ENCODE results near the gene HEG1.

GRCh38 chr3:125087768-125088391 lies 32.1 kb upstream of the HEG1 start:
- TF ChIP-seq, protein P1, sequence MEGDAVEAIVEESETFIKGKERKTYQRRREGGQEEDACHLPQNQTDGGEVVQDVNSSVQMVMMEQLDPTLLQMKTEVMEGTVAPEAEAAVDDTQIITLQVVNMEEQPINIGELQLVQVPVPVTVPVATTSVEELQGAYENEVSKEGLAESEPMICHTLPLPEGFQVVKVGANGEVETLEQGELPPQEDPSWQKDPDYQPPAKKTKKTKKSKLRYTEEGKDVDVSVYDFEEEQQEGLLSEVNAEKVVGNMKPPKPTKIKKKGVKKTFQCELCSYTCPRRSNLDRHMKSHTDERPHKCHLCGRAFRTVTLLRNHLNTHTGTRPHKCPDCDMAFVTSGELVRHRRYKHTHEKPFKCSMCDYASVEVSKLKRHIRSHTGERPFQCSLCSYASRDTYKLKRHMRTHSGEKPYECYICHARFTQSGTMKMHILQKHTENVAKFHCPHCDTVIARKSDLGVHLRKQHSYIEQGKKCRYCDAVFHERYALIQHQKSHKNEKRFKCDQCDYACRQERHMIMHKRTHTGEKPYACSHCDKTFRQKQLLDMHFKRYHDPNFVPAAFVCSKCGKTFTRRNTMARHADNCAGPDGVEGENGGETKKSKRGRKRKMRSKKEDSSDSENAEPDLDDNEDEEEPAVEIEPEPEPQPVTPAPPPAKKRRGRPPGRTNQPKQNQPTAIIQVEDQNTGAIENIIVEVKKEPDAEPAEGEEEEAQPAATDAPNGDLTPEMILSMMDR (IDR thresholded peaks at IDR 0.05; ENCODE audit: insufficient read depth, low read length) = no peak
- no peak for TF ChIP-seq POLR2AphosphoS5 (IDR thresholded peaks at IDR 0.05; ENCODE audit: low read depth)
- TF ChIP-seq, protein P2, sequence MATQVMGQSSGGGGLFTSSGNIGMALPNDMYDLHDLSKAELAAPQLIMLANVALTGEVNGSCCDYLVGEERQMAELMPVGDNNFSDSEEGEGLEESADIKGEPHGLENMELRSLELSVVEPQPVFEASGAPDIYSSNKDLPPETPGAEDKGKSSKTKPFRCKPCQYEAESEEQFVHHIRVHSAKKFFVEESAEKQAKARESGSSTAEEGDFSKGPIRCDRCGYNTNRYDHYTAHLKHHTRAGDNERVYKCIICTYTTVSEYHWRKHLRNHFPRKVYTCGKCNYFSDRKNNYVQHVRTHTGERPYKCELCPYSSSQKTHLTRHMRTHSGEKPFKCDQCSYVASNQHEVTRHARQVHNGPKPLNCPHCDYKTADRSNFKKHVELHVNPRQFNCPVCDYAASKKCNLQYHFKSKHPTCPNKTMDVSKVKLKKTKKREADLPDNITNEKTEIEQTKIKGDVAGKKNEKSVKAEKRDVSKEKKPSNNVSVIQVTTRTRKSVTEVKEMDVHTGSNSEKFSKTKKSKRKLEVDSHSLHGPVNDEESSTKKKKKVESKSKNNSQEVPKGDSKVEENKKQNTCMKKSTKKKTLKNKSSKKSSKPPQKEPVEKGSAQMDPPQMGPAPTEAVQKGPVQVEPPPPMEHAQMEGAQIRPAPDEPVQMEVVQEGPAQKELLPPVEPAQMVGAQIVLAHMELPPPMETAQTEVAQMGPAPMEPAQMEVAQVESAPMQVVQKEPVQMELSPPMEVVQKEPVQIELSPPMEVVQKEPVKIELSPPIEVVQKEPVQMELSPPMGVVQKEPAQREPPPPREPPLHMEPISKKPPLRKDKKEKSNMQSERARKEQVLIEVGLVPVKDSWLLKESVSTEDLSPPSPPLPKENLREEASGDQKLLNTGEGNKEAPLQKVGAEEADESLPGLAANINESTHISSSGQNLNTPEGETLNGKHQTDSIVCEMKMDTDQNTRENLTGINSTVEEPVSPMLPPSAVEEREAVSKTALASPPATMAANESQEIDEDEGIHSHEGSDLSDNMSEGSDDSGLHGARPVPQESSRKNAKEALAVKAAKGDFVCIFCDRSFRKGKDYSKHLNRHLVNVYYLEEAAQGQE (IDR thresholded peaks at IDR 0.05; ENCODE audit: insufficient replicate concordance, low read depth) = no peak

All from HL-60 (cell line).